NCI-H446 treated with DMSO at 0.1 percent for 48 hours (cell line): ENCODE results near the gene TMUB1.
A peak's percentile ranks its signal among the peaks of the same experiment; 100 is the strongest.

Experiments
- DNase-seq: peaks from one replicate; lab custom pipeline; 2025; lab: John Stamatoyannopoulos, UW

TMUB1 gene

GRCh38 chr7:151083071-151083823, at the start of gene TMUB1:
TSS of gene TMUB1 (minus strand) at chr7:151083493. CDS start at chr7:151082563, 930 bp downstream.
- no peak for DNase-seq

- DNase-seq: no peak
Observed at GRCh38 chr7:151132461-151133205, 49.3 kb upstream of the TMUB1 start.

- DNase-seq: no peak
Observed at GRCh38 chr7:151131592-151132293, 48.5 kb upstream of the TMUB1 start.

- DNase-seq: no peak
Observed at GRCh38 chr7:151131224-151131591, 47.9 kb upstream of the TMUB1 start.

GRCh38 chr7:151130741-151131157, 47.5 kb upstream of the TMUB1 start:
- DNase-seq: no peak

- DNase-seq: no peak
Observed at GRCh38 chr7:151129960-151130591, 46.8 kb upstream of the TMUB1 start.

- DNase-seq: no peak
Observed at GRCh38 chr7:151129117-151129959, 46.0 kb upstream of the TMUB1 start.

- DNase-seq: no peak
Observed at GRCh38 chr7:151128716-151129115, 45.4 kb upstream of the TMUB1 start.

- DNase-seq: no peak
Observed at GRCh38 chr7:151128144-151128543, 44.9 kb upstream of the TMUB1 start.

- no peak for DNase-seq
Observed at GRCh38 chr7:151126491-151127137, 43.3 kb upstream of the TMUB1 start.

- no peak for DNase-seq
Observed at GRCh38 chr7:151125846-151126481, 42.7 kb upstream of the TMUB1 start.

GRCh38 chr7:151125470-151125845, 42.2 kb upstream of the TMUB1 start:
- no peak for DNase-seq

- no peak for DNase-seq
Observed at GRCh38 chr7:151124899-151125399, 41.7 kb upstream of the TMUB1 start.

GRCh38 chr7:151124481-151124880, 41.2 kb upstream of the TMUB1 start:
- no peak for DNase-seq

GRCh38 chr7:151123822-151124464, 40.6 kb upstream of the TMUB1 start:
- DNase-seq: peak; percentile 42

- no peak for DNase-seq
Observed at GRCh38 chr7:151123158-151123821, 40.0 kb upstream of the TMUB1 start.

GRCh38 chr7:151122796-151123157, 39.5 kb upstream of the TMUB1 start:
- DNase-seq: no peak

GRCh38 chr7:151122276-151122675, 39.0 kb upstream of the TMUB1 start:
- no peak for DNase-seq
